ENCODE data around the gene PNMT. TPM values are rescaled to one million over a fixed set of nuclear protein-coding genes. Genes with fewer than 3 reads are reported as not detected.

PNMT gene
- total and polyA plus RNA-seq, 2 of the 13 experiments (the other 11 are each of a cell fraction or from before 2014, with no cell fraction given): 0.25 TPM; not detected in 1

GRCh38 chr17:39653662-39654331 is 14.5 kb upstream of the PNMT start (continued):
- TF ChIP-seq ZNF777 (CRISPR knock-in tag; IDR thresholded peaks at IDR 0.05): no peak
- no peak; the same call in 1 of the 2 replicates for TF ChIP-seq ARID4A (CRISPR knock-in tag; IDR thresholded peaks at IDR 0.05; ENCODE audit: borderline replicate concordance)
- TF ChIP-seq EHMT2 (IDR thresholded peaks at IDR 0.05; ENCODE audit: borderline replicate concordance, low read depth, low read length): no peak
- TF ChIP-seq ZNF549 (CRISPR knock-in tag; IDR thresholded peaks at IDR 0.05): no peak
- TF ChIP-seq HIC2 (CRISPR knock-in tag; IDR thresholded peaks at IDR 0.05; ENCODE audit: low read depth): no peak
- no peak for TF ChIP-seq ZNF780A (CRISPR knock-in tag; IDR thresholded peaks at IDR 0.05)
- peak; percentile 91; the same call in 1 of the 2 replicates for TF ChIP-seq THRA (CRISPR knock-in tag; IDR thresholded peaks at IDR 0.05; ENCODE audit: borderline replicate concordance)
- TF ChIP-seq JUNB (CRISPR knock-in tag; IDR thresholded peaks at IDR 0.05; ENCODE audit: borderline replicate concordance): no peak
- no peak for TF ChIP-seq NFE2L2 (IDR thresholded peaks at IDR 0.05; ENCODE audit: low read length)
- TF ChIP-seq HMG20A (CRISPR knock-in tag; IDR thresholded peaks at IDR 0.05; ENCODE audit: borderline replicate concordance): no peak
- no peak for TF ChIP-seq GTF3A (CRISPR knock-in tag; conservative IDR thresholded peaks at IDR 0.05)
- no peak for TF ChIP-seq ZNF44 (CRISPR knock-in tag; IDR thresholded peaks at IDR 0.05)
- 0 out of 2 replicates have a peak, but pooled peaks have one; percentile 37 for TF ChIP-seq KAT8 (CRISPR knock-in tag; IDR thresholded peaks at IDR 0.05)
- peak; percentile 40; the same call in 1 of the 2 replicates for TF ChIP-seq MED1 (CRISPR knock-in tag; IDR thresholded peaks at IDR 0.05)
- TF ChIP-seq, protein P1, sequence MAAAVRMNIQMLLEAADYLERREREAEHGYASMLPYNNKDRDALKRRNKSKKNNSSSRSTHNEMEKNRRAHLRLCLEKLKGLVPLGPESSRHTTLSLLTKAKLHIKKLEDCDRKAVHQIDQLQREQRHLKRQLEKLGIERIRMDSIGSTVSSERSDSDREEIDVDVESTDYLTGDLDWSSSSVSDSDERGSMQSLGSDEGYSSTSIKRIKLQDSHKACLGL (CRISPR knock-in tag; IDR thresholded peaks at IDR 0.05): no peak
- no peak for TF ChIP-seq RBFOX2 (IDR thresholded peaks at IDR 0.05; ENCODE audit: low read depth, low read length)
- no peak for TF ChIP-seq ZNF234 (CRISPR knock-in tag; conservative IDR thresholded peaks at IDR 0.05)
- no peak for TF ChIP-seq ATF1 (CRISPR knock-in tag; IDR thresholded peaks at IDR 0.05)
- no peak for TF ChIP-seq FOSL1 (CRISPR knock-in tag; IDR thresholded peaks at IDR 0.05; ENCODE audit: borderline replicate concordance)
- no peak for TF ChIP-seq ELF1 (CRISPR knock-in tag; IDR thresholded peaks at IDR 0.05)
- no peak for TF ChIP-seq ZNF432 (CRISPR knock-in tag; IDR thresholded peaks at IDR 0.05; ENCODE audit: borderline replicate concordance)
- no peak for TF ChIP-seq ATM (IDR thresholded peaks at IDR 0.05; ENCODE audit: borderline replicate concordance)
- TF ChIP-seq SRF (IDR thresholded peaks at IDR 0.05; ENCODE audit: low read depth, low read length): no peak
- TF ChIP-seq SALL2 (CRISPR knock-in tag; IDR thresholded peaks at IDR 0.05): 0 out of 2 replicates have a peak, but pooled peaks have one; percentile 51
